ENCODE results near the gene TLE5. TPM values are rescaled to one million over a fixed set of nuclear protein-coding genes. Genes with fewer than 3 reads are reported as not detected.

TLE5 gene
- total RNA-seq, 3 donors from 2014 or later: 232 to 275 (median 258) TPM

Other genes with a start within 250 kb of the TLE5 start
- gene ZNF554, start 242.6 kb downstream of the TLE5 start, total RNA-seq: 1 to 10 TPM; 1.0 to 1.2 (median 1.2) TPM
- 1 to 10 TPM; 1.2 to 1.6 (median 1.3) TPM for gene ZNF555, start 221.0 kb downstream of the TLE5 start, total RNA-seq
- not detected for gene ZNF556, start 195.2 kb downstream of the TLE5 start, total RNA-seq
- gene ZNF57, start 161.6 kb downstream of the TLE5 start, total RNA-seq: 1 to 10 TPM; 3.6 to 4.1 (median 3.7) TPM
- 1 to 10 TPM; 3.0 to 3.4 (median 3.2) TPM for gene ZNF77, start 117.5 kb downstream of the TLE5 start, total RNA-seq
- under 1 TPM in 2 of 3 donors, not detected in 1; 0.16 to 0.90 TPM for gene TLE6, start 84.9 kb downstream of the TLE5 start, total RNA-seq
- gene TLE2, start 33.2 kb downstream of the TLE5 start, total RNA-seq: 1 to 10 TPM; 4.8 to 5.9 (median 5.7) TPM
- gene GNA11, start 31.9 kb upstream of the TLE5 start, total RNA-seq: 10 to 100 TPM in 2 of 3 donors, 1 to 10 TPM in 1; 8.0 to 13.5 (median 11.0) TPM
- 10 to 100 TPM in 2 of 3 donors, 1 to 10 TPM in 1; 8.8 to 19.9 (median 11.3) TPM for gene GNA15, start 73.5 kb upstream of the TLE5 start, total RNA-seq
- 10 to 100 TPM; 19.4 to 24.5 (median 23.8) TPM for gene S1PR4, start 116.3 kb upstream of the TLE5 start, total RNA-seq
- 100 to 1,000 TPM; 169 to 200 (median 177) TPM for gene NCLN, start 123.4 kb upstream of the TLE5 start, total RNA-seq
- under 1 TPM in 2 of 3 donors, not detected in 1; 0.05 to 0.38 TPM for gene CELF5, start 162.2 kb upstream of the TLE5 start, total RNA-seq

Data from activated T-cell treated with anti-CD3 and anti-CD28 coated beads, Interleukin-2, amount 50 U/mL, for 4 hours (primary cell).